ENCODE results near the gene VIPR1. TPM values are rescaled to one million over a fixed set of nuclear protein-coding genes. Genes with fewer than 3 reads are reported as not detected.
"Not testable (repeated sequence)": the region's sequence is repeated elsewhere in the genome, so short reads cannot be mapped to it uniquely, and the experiment has no call there.

Gene VIPR1
- total RNA-seq, 4 donors from 2014 or later = 6.3 to 117 (median 26.0) TPM

DNA sequence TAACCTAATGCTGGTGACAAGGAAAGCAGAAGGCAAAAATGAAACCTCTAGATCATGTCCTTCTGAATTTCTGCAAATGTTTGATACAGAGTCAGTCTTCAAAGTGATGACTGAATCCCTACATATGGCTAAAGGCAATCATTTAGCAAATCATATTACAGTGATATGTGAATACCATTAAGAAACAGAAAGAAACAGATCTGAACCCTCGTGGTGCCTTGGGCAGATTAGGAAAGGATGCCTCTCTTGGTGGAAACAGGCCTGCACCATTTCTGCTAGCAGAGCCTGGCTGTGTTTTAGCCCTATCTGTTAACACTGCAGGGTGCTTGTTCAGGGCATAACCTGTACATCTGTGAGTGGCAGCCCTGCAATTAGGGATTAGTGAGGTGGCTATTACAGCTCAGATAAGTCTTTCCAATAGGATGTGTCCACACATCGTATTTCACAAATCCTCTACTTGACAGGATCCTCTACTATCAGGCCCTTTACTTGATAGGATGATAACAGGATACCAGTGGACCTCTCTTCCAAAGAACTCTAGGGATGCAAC is 67.2 kb downstream of the VIPR1 start:
- DNase-seq = no peak
- Histone ChIP-seq H3K27me3 (no peaks in the 10 kb centered on the region), H3K4me3 (replicated peaks in 1 of 3) (no peak overlapping the region), H3K9me3 (no peaks in the 10 kb centered on the region), H3K4me1 (no peaks in the 10 kb centered on the region), H3K36me3 (peaks cover 13% of the 10 kb centered on the region in 2 donors), H3K27ac (no peak overlapping the region)
- intact Hi-C loops (cut with DNase I) = no loop called here
- WGBS, 2 donors = 83 to 86% methylated on average over 2 of the region's 2 CpGs
- TF ChIP-seq, protein P1, sequence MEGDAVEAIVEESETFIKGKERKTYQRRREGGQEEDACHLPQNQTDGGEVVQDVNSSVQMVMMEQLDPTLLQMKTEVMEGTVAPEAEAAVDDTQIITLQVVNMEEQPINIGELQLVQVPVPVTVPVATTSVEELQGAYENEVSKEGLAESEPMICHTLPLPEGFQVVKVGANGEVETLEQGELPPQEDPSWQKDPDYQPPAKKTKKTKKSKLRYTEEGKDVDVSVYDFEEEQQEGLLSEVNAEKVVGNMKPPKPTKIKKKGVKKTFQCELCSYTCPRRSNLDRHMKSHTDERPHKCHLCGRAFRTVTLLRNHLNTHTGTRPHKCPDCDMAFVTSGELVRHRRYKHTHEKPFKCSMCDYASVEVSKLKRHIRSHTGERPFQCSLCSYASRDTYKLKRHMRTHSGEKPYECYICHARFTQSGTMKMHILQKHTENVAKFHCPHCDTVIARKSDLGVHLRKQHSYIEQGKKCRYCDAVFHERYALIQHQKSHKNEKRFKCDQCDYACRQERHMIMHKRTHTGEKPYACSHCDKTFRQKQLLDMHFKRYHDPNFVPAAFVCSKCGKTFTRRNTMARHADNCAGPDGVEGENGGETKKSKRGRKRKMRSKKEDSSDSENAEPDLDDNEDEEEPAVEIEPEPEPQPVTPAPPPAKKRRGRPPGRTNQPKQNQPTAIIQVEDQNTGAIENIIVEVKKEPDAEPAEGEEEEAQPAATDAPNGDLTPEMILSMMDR (IDR thresholded peaks at IDR 0.05) = no peak
- no peak for TF ChIP-seq POLR2A (IDR thresholded peaks at IDR 0.05)

DNA sequence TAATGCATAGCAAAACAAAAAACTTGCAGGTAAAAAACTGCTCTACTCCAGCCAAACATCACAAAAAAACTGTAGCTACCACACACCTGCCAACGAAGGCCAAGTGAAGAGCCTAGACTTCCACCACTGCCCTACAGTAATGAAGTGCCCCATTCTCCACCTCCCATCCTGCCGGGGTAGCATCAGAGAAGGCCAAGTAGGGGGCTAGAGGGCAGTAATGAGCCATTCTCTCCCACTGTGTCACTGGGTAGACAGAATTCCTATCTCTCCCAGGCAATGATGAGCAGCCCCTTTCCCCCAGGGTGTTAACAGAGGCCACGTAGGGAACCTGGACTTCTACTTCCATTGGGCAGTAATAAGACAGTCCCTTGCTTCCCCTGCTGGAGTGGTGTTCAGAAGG is 69.8 kb downstream of the VIPR1 start:
- DNase-seq = peak; percentile 21 to 32
- no peak overlapping the region for H3K27ac ChIP-seq
- WGBS, 2 donors = 54 to 66% methylated on average over 3 of the region's 3 CpGs
- no peak overlapping the region for H3K4me3 ChIP-seq (replicated peaks in 1 of 3)
- no peaks in the 10 kb centered on the region for H3K4me1 ChIP-seq
- intact Hi-C loops (cut with DNase I) = no loop called here
- H3K9me3 ChIP-seq = no peaks in the 10 kb centered on the region
- TF ChIP-seq POLR2A (IDR thresholded peaks at IDR 0.05) = no peak
- TF ChIP-seq, protein P1 (IDR thresholded peaks at IDR 0.05) = peak in 3 of 6 experiments; percentile 15 to 33 (median 25)
- no peaks in the 10 kb centered on the region for H3K27me3 ChIP-seq
- peaks cover 2 to 5% of the 10 kb centered on the region in 2 donors for H3K36me3 ChIP-seq

DNA sequence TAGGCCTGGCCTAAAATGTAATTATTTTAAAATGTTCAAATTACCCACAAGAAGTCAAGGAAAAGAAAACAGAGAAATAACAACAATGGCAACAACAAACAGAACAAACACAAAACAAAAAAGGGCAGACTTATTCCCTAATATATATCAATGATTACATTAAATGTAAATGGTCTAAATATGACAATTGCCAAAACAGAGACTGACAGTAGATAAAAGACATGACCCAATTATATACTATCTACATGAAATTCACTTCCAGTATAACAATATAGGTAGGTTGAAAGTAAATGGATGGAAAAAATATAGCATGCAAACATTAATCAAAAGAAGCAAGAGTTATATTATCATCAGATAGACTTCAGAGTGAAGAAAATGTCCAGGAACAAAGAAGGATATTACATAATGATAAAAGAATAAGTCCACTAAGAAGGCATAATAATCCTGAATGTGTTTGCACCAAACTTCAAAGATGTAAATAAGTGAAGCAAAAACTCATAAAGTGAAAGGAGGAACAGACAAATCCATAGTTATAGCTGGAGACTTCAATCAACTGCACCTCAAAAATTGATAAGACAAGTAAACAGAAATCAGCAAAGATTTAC is 72.8 kb downstream of the VIPR1 start:
- no peak for DNase-seq
- no peaks in the 10 kb centered on the region for H3K9me3 ChIP-seq
- H3K36me3 ChIP-seq = no peaks in the 10 kb centered on the region
- no peak for TF ChIP-seq POLR2A (IDR thresholded peaks at IDR 0.05)
- TF ChIP-seq, protein P1 (IDR thresholded peaks at IDR 0.05) = no peak
- peaks cover 0 to 3% of the 10 kb centered on the region in 2 donors for H3K4me1 ChIP-seq
- no peak overlapping the region for H3K4me3 ChIP-seq (replicated peaks in 1 of 3)
- H3K27me3 ChIP-seq = no peaks in the 10 kb centered on the region
- intact Hi-C loops (cut with DNase I) = no loop called here
- no peak overlapping the region for H3K27ac ChIP-seq

DNA sequence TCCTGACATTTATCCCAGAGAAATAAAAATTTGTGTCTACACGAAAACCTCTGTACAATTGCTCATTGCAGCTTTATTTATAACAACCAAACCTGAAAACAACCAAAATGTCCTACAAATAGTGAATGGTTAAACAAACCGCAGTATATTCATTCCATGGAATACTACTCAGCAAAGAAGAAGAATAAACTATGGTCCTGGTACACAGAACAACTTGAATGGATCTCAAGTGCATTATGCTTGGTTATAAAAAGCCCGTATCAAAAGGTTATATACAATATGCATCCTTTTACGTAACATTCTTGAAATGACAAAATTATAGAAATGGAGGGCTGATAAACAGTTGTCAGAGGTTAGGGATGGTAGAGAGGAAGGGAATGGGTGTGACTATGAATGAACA is 75.6 kb downstream of the VIPR1 start:
- Histone ChIP-seq H3K27me3 (no peaks in the 10 kb centered on the region), H3K36me3 (no peaks in the 10 kb centered on the region), H3K27ac (no peak overlapping the region), H3K9me3 (no peaks in the 10 kb centered on the region), H3K4me3 (replicated peaks in 1 of 3) (no peak overlapping the region), H3K4me1 (peaks cover 8 to 11% of the 10 kb centered on the region in 2 donors)
- DNase-seq = no peak
- intact Hi-C loops (cut with DNase I) = no loop called here
- no peak for TF ChIP-seq POLR2A (IDR thresholded peaks at IDR 0.05)
- TF ChIP-seq, protein P1 (IDR thresholded peaks at IDR 0.05) = no peak
- WGBS, 2 donors = 95 to 96% methylated on average over 4 of the region's 4 CpGs

DNA sequence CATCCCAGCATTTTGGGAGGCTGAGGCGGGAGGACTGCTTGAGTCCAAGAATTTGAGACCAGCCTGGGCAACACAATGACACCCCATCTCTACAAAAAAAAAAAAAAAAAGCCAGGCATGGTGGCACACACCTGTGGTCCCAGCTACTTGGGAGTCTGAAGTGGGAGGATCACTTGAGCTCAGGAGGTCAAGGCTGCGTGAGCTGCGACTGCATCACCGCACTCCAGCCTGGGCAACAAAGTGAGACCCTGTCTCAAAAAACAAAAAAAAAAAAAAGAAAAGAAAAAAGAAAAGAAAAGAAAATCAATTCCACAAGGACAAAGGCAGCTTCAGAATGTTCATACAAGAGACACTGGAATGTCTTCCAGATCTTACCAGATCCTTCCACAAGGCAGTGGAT is 76.9 kb downstream of the VIPR1 start:
- H3K36me3 ChIP-seq; intact Hi-C loops (cut with DNase I); DNase-seq; H3K27me3 ChIP-seq; H3K9me3 ChIP-seq; H3K27ac ChIP-seq; H3K4me3 ChIP-seq (replicated peaks in 1 of 3): not testable (repeated sequence)
- peaks cover 8 to 11% of the 10 kb centered on the region in 2 donors for H3K4me1 ChIP-seq
- 94 to 99% methylated on average over 4 of the region's 4 CpGs for WGBS, 2 donors

Measured in thyroid gland (tissue), 4 donors.